HCT116 (cell line): ENCODE measurements around the gene LRCH3.

Experiments used
- CBX3 ChIP-seq: IDR thresholded peaks from 2 replicates; pipeline ENCODE4 v1.6.1; 2012; ENCODE audit warnings: low read depth
- EZH2 ChIP-seq: fragments of 200-600 bp; sonication (generic); IDR thresholded peaks from 2 replicates; pipeline ENCODE4 v1.6.1; 2017; ENCODE audit warnings: antibody characterized with exemption, mixed run types
- EZH2phosphoT487 ChIP-seq: fragments of 200-600 bp; IDR thresholded peaks from 2 replicates; pipeline ENCODE4 v1.6.1; 2018; ENCODE audit warnings: antibody characterized with exemption, borderline replicate concordance
- MAX ChIP-seq: IDR thresholded peaks from 2 replicates; pipeline ENCODE4 v1.6.1; 2012
- POLR2A ChIP-seq: IDR thresholded peaks from 2 replicates; pipeline ENCODE4 v1.7.0; 2011; ENCODE audit warnings: borderline replicate concordance; ENCODE audit not compliant: insufficient read depth, insufficient read length; ENCODE audit errors: extremely low read depth
- POLR2AphosphoS5 ChIP-seq: IDR thresholded peaks from 2 replicates; pipeline ENCODE4 v1.6.1; 2011; ENCODE audit warnings: mild to moderate bottlenecking, low read depth, low read length, moderate library complexity
- RAD21 ChIP-seq: IDR thresholded peaks from 2 replicates; pipeline ENCODE4 v1.6.1; 2012; ENCODE audit warnings: low read depth, mild to moderate bottlenecking
- SIN3A ChIP-seq: IDR thresholded peaks from 2 replicates; pipeline ENCODE4 v1.6.1; 2012; ENCODE audit warnings: low read depth
- TCF7L2 ChIP-seq: IDR thresholded peaks from 2 replicates; pipeline ENCODE4 v1.7.0; 2011; ENCODE audit warnings: borderline replicate concordance, inconsistent platforms; ENCODE audit not compliant: insufficient read depth, insufficient read length; ENCODE audit errors: extremely low read depth
- ZNF274 ChIP-seq: fragments of 200-500 bp; sonication (Bioruptor generic); IDR thresholded peaks from 2 replicates; pipeline ENCODE4 v1.6.1; 2014; ENCODE audit warnings: mild to moderate bottlenecking, low read depth, low read length, inconsistent platforms
- TF ChIP-seq, protein P1 (sequence below), 3 experiments: fragments of 200-600 bp in 1 of 3; sonication (generic) in 1 of 3; IDR thresholded peaks in 2 of 3; conservative IDR thresholded peaks in 1 of 3; 2 replicates each; pipeline ENCODE4 v1.5.1; 2012 to 2017; ENCODE audit warnings: low read depth in 2 of 3, low read length in 2 of 3, antibody characterized with exemption in 1 of 3, borderline replicate concordance in 1 of 3, control low read depth in 1 of 3, mild to moderate bottlenecking in 1 of 3, mixed read lengths in 1 of 3, mixed run types in 1 of 3, moderate library complexity in 1 of 3; ENCODE audit not compliant: insufficient read depth in 1 of 3
- TF ChIP-seq, protein P2 (sequence below): IDR thresholded peaks from 2 replicates; pipeline ENCODE4 v1.6.1; 2012; ENCODE audit warnings: low read depth

GRCh38 chr3:197758512-197758911, 32.5 kb upstream of the LRCH3 start:
- TF ChIP-seq MAX (no peak), SIN3A (no peak), POLR2A (no peak), ZNF274 (no peak), EZH2phosphoT487 (no peak), POLR2AphosphoS5 (no peak), EZH2 (no peak), CBX3 (no peak), TCF7L2 (no peak), RAD21 (no peak)
- TF ChIP-seq, protein P1, sequence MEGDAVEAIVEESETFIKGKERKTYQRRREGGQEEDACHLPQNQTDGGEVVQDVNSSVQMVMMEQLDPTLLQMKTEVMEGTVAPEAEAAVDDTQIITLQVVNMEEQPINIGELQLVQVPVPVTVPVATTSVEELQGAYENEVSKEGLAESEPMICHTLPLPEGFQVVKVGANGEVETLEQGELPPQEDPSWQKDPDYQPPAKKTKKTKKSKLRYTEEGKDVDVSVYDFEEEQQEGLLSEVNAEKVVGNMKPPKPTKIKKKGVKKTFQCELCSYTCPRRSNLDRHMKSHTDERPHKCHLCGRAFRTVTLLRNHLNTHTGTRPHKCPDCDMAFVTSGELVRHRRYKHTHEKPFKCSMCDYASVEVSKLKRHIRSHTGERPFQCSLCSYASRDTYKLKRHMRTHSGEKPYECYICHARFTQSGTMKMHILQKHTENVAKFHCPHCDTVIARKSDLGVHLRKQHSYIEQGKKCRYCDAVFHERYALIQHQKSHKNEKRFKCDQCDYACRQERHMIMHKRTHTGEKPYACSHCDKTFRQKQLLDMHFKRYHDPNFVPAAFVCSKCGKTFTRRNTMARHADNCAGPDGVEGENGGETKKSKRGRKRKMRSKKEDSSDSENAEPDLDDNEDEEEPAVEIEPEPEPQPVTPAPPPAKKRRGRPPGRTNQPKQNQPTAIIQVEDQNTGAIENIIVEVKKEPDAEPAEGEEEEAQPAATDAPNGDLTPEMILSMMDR (IDR thresholded peaks at IDR 0.05 in 2 of 3, conservative IDR thresholded peaks at IDR 0.05 in 1 of 3; ENCODE audit: borderline replicate concordance in 1 of 3, insufficient read depth in 1 of 3, low read depth in 2 of 3, low read length in 2 of 3) = no peak
- TF ChIP-seq, protein P2, sequence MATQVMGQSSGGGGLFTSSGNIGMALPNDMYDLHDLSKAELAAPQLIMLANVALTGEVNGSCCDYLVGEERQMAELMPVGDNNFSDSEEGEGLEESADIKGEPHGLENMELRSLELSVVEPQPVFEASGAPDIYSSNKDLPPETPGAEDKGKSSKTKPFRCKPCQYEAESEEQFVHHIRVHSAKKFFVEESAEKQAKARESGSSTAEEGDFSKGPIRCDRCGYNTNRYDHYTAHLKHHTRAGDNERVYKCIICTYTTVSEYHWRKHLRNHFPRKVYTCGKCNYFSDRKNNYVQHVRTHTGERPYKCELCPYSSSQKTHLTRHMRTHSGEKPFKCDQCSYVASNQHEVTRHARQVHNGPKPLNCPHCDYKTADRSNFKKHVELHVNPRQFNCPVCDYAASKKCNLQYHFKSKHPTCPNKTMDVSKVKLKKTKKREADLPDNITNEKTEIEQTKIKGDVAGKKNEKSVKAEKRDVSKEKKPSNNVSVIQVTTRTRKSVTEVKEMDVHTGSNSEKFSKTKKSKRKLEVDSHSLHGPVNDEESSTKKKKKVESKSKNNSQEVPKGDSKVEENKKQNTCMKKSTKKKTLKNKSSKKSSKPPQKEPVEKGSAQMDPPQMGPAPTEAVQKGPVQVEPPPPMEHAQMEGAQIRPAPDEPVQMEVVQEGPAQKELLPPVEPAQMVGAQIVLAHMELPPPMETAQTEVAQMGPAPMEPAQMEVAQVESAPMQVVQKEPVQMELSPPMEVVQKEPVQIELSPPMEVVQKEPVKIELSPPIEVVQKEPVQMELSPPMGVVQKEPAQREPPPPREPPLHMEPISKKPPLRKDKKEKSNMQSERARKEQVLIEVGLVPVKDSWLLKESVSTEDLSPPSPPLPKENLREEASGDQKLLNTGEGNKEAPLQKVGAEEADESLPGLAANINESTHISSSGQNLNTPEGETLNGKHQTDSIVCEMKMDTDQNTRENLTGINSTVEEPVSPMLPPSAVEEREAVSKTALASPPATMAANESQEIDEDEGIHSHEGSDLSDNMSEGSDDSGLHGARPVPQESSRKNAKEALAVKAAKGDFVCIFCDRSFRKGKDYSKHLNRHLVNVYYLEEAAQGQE = no peak
